Endometrial microvascular endothelial cells (primary cell): ENCODE results near the gene ISLR. TPM values are rescaled to one million over a fixed set of nuclear protein-coding genes. Genes with fewer than 3 reads are reported as not detected.
"Not testable (repeated sequence)": the region's sequence is repeated elsewhere in the genome, so short reads cannot be mapped to it uniquely, and the experiment has no call there.

Source experiments
- in situ Hi-C: cut with HindIII; loops from 2 replicates; pipeline ENCODE4 v1.10.0; 2017; ENCODE audit warnings: low sequenced_read_pairs, low pct_unique_long_range_greater_than_20kb; ENCODE audit errors: inconsistent ontology term
- total RNA-seq: library from RNA; depleted of rRNA; stranded (reverse); fragments of >200 nt; gene quantifications from one replicate; pipeline ENCODE4 v1.2.3, GENCODE V29; 2015; ENCODE audit errors: inconsistent ontology term

Gene ISLR
- total RNA-seq, 1 donor from 2014 or later, result 1.2 TPM

DNA sequence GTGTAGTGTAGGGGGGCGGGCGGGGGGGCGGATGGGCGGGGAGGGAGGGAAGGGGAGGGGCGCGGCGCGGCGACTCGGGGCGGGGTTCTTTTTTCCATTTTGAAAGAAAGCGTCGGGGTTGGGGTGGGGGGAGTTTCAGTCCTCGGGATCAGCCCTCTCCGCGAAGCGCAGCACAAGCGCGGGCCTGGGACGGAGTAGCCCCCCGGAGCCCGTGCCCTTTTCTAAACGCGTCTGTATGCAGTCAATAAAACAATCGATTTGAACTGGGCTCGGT is 37.0 kb upstream of the ISLR start:
- in situ Hi-C loops, result no loop called here

DNA sequence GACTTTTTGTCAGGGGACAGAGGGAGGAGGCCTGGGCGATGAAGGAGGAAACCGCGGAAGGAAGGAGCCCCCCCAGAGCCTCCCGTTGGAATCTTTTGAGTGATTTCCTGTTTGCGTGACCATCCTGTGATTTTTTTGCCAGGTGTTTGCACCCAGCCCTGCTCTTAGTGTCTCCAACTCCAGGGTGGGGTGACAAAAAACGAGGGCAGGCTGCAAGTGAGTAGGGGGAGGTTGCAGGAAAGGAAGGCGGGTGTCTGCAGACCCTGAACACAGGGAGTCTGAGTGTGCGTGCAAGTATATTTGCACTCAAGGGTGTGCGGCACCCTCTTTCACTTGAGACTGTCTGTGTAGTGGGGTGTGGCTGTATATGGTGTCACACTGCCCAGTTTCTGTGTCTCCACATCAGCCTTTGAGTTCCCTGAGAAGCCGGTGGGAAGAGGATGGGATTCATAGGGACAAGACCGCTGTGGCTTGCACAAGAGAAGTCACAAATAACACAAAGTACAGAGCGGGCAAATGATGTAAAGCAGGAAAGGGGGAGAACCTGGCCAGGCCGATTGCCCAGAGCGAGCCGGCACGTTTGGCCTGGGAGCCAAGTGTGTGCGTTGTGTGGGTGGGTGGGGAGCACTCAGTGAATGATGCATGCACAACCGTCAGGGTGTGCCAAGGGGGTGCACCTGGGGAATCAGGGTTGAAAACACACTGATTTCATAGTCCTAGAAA is 36.5 kb upstream of the ISLR start:
- in situ Hi-C loops, result no loop called here

DNA sequence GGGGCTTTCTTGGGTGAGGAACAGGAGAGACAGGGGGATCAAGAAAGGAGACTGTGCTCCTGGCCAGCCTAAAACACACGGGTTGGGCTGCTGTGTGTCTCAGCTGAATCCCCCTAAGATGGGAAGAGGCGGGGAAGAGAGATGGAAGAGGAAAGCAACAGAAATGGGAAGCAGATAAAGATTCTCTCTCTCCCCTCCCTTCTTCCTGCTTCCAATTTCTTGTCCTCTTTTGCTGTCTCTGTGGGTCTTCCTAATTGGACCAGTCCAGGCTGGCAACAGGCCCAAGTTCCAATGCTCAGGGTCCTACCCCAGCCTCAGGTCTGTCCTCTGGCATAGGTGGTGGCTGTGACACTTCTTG is 36.0 kb upstream of the ISLR start:
- in situ Hi-C loops, result no loop called here

DNA sequence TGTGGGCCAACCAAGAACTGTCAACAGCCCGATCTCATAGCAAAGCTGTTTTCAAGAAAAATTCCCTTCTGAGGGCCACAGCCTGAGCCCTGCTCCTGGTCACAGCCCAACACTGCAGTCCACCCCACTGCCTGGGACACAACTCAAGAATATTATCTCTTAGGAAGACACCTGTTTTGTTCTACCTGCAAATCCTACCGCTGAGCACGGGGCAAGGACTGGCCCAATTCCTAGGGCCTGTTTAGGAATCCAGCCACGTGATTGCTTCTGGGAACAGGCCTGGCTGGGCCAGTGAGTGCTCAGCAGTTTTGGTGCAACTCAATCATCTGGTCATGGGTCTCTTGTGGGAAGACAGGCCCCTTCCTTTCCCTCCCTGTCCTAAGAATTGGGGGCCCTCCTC is 34.9 kb upstream of the ISLR start:
- in situ Hi-C loops, result no loop called here

DNA sequence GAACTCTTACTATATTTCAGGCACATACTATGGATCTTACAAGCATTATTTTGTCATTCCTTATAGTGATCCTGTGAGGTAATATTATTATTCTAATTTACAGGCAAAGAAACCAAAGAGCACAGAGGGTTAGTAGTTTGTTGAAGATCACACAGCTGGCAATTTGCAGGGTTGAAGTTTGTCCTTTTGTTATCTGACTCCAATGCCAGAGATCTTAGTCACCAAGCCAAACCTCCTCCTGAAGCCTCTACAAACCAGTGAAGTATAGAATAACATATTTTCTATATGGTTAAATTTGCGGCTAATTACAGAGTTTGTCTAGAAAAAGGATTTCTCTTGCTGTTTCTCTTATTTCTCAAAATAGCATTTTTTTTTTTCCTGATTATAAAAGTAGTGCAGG is 31.9 kb upstream of the ISLR start:
- in situ Hi-C loops, result no loop called here

DNA sequence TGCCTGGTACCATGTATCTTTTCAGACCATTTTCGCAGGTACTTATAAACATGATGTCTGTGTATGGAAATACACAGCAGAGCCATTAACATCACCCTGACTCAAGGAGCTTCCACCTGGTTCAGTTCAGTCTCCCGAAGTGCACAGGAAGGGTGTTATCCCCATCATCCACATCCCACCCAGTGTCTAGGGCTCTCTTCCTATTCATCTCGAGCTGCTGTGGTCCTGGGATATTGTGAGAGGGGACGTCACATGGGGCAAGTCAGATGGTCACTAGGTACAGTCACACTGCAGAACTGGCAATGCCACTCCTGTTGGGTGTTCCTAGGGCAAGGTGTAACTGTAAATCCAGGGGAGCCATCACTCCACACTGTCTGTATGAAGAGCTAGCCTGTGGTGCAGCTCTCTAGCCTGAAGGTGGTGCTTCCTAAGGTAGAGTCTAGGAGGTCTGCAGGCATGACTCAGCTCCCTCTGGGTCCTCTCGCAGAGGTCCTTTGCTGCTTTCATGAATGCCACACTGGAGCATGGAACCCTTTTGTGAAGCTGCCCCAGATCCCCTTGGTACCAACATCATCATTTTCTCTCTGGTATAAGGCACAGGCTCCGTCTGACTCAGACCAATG is 29.2 kb upstream of the ISLR start:
- in situ Hi-C loops, result no loop called here

DNA sequence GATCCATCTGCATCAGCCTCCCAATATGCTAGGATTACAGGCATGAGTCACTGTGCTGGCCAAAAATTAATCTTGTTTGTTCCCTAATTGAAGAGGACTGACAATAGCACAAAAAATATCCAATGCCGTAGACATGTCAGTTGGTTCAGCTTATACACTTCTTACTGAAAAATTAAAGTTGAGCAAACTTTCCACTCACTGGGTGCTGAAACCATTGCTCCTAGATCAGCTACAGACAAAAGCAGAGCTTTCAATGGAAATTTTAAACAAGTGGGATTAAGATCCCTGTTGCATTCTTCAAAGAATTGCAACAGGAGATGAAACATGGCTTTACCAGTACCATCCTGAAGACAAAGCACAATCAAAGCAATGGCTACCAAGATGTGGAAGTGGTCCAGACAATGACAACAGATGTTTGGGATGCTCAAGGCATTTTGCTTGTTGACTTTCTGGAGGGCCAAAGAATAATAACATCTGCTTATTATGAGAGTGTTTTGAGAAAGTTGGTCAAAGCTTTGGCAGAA is 27.2 kb upstream of the ISLR start:
- in situ Hi-C loops, result no loop called here

DNA sequence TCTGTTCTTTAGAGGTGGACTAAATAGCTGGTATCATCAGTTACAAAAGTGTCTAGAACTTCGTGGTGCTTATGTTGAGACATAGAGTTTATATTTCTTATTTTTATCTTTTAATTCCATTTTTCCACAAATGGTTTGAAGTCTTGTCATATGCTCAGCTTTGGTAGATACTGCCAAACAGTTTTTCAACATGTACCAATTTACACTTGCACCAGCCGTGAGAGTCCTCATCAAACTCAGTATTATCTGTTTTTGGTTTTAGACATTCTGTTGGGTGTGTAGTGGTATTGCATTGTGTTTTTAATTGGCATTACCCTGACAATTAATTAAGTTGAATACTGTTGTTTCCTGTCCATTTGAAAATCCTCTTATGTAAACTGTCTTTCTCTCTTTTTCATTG is 26.5 kb upstream of the ISLR start:
- in situ Hi-C loops, result no loop called here

DNA sequence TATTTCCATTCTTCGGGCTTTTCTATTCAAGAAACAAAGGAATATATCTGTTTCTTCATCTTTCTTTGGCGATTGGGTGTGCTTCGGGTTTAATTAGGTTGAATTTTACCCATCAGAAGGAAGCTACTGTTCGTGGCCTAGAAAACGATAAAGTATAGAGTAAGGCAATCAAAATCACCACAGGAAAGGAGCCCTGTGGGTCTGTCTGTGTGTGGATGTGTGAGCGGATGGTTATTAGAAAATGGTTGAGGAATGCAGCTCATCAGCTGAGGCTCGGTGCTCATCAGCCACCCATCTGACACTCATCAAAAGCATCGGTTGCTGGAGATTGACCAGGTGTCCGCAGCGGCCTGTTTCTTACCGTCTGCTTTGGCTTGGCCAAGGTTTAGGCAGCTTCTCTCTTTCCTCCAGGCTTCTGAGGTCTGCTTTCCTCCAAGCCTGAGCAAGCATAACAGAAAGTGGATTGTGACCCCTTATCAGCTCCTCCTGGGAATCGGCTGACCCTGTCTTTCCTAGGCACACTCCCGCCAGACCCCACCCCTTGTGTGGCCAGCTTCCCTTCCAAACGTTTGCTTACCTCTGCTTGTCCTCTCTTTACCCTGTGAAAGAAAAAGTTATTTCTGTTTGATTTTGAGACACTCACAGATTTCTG is 17.6 kb upstream of the ISLR start:
- in situ Hi-C loops, result no loop called here

DNA sequence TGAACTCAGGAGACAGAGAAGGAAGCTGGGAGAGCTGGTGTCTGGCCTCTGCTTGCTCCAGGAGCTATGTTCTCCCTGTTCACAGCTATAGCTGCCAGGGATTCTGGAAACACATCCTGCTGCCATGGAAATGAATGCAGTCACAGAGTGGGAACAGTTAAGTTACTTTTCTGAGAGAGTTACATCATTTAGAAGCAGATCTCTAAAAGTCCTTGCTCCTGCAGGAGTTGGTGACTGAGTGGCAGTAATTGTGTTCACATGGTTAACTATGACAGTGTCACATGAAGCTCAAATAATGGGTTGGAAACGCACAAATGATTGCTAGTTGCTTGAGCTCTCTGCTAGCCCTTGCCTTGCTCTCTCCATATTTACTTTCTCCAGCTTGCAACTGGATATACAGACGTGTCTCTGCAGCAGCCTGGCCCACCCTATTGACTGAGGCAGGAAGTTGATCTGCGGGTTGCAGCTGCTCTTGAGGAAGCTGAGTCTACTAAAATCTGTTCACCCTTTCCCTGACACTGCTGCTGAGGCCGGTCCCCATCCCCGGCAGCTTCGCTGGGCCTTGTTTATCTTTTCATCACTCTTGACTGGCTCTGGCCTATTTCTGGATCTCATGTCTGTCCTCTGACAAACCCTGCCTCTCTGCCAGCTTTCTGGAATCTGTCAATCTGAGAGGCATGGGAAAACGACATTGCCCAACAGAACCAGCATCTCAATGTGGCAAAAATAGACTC is 16.7 kb upstream of the ISLR start:
- in situ Hi-C loops, result no loop called here

DNA sequence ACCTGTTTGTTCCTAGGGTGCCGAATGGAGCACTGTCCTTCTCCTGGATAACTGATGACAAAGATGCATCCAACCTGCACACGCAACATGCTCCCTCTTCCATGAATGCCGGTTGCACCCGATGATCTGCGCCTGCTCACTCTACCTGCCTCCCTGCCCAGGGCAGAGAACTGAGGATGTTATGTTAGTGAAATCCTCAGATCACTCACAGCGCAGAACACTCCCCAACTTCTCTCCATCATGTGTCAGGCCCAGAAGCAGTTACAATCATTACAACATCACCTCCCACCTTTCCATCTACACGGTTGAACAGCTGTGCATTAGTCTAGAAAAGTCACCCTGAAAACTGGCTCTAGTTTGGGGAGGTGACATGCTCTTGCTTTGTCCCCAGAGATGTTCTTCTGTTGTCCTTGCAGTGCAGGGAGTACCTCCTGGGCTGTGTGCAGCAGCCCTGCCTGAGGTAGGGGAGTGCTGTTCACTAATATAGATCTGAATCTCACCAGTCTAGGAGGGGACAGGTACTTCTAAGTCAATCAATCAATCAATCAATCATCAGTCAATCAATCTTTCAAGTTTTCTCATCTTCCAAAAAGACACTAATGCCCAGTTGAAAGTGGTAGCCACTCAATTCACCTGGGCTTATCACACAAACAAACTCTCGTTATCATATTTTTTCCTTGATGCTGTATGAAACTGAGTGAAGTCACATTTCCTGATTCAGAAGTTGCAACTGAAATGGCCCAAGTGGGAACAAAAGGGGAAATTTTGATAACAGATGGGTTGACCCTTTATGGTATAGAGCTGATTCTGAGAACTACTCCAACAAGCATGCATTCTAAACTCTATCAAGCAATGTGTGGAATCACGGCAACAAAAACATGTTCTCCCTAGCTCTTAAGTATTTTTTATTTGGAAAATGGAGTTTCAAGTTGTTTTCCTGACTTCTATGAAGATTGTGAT is 15.4 kb upstream of the ISLR start:
- in situ Hi-C loops, result no loop called here

DNA sequence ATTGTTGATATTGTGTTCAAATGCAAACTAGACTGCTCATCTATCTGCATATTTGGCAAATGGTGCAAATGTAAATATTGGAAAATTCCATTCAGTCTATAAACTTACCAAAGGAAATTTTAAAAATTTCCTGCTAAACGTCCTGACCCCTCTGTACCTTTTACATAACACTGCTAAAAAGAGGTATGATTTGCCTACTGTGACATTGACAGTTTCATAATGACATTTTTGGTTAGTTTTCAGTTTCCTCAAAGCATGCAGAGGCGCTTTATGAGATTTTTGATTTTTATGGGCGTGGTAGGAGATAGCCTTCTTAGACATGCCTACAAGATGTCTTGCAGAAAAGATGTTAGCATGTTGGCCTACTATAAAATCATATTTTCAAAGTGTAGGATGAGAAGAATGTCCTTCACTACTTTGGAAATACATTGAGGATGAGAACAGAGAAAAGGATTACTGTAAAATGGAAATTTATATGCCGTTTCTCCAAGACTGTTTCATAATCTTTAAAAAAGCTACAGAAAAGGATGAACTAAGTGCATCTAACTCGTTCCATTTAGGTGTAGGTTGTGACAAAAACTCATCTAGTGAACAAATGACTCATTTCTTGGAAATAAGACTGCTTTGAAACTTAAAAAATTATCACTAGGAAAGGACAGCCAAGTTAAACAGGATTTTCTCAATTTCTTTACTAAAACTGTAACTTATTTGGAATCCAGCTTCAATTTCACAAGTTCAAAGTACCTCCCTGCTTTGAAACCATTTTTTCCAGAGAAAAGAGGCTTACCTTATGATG is 14.5 kb upstream of the ISLR start:
- in situ Hi-C loops, result no loop called here

DNA sequence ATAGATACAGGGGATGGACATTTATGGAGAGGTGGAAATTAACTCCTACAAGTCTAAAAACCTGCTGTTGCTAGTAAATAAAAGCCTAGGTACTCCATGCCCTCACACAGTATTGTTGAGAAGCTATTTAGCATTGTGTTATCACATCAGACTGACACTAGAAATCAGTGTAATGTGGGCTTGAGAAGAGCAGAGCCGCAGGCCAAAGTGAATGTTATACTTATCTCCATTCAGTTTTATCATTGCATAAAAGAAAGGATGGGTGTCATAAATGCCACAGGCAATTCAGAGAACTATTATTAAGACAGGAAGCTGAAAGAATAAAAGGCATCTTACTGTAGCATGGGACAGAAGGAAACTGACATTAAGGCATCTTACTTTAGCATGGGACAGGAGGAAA is 13.7 kb upstream of the ISLR start:
- in situ Hi-C loops, result no loop called here

DNA sequence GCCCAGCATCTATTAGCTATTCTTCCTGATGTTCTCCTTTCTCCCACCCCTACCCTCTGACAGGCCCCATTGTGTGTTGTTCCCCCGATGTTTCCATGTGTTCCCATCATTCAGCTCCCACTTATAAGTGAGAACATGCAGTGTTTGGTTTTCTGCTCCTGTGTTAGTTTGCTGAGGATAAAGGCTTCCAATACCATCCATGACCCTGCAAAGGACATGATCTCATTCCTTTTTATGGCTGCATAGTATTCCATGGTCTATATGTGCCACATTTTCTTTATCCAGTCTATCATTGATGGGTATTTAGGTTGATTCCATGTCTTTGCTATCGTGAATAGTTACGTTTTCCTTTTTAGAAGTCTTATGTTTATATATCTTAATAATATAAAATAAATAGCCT is 13.1 kb upstream of the ISLR start:
- in situ Hi-C loops, result not testable (repeated sequence)

DNA sequence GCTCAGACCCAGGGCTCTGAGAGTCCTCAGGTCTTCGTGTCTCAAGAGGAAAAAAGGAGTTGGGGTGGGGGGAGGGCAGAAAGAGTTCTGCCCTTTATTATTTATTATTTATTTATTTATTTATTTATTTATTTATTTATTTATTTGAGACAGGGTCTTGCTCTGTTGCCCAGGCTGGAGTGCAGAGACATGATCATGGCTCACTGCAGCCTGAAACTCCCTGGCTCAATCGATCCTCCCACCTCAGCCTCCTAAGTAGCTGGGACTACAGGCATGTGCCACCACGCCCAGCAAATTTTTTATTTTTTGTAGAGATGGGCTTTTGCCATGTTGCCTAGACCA is 11.3 kb upstream of the ISLR start:
- in situ Hi-C loops, result not testable (repeated sequence)

DNA sequence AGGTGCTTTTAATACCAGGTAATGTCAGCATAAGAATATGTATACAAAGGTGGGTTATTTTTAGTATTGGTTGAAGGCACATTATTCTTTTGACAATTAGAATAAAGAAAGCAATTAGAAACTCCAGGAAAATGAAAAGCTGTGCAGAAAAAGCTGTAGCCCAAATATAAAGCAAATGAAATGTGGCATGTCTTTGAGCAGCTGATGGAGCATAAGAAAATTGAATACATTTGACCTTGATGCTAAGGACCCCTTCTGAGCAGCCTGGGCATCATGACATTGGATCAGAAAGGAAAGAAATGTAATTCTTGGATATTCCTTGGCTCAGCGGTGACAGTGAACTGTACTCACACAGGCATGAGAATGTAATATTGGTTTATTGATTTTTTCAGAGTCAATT is 8.0 kb upstream of the ISLR start:
- in situ Hi-C loops, result no loop called here

DNA sequence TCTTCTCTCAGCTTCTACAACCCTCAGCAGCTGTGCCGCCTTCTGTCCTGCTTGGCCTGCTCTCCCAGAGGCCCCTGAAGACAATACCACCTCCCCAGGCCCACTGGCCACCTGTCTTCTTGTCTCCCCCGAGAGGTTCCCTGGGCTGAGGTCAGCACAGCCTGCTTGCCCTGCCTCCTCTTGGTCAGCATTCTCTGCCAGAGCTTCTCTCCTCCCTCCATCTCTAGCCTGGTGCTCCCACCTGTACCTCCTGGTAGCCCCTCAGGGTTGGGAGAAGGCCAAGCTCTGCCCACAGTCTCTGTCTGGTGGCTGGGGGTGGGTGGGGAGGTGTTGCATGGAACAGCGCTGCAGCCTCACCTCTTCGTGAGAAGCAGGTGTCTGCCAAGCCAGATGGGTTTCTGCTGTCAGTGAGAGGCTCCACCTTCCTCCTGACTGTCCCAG is 5.6 kb upstream of the ISLR start:
- in situ Hi-C loops, result no loop called here

DNA sequence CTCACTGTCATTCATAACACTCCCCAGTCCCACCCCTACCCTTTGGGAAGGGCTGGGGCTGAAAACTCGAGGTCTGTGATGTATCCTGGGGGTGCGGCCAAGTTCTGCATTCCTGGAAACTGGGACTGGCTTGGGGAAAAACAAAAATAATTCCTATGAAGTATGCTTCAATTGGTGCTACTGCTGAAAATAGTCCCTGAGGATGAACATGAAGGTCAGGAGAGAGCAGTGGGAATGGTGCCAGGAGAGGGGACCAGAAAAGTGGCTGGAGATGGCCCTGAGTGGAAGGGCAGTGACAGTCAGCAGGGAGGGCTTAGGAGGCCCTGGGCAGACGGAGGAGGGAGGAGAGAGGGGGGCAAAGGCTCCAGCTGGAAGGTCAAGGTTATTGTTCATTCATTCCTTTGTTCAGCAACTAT is 4.8 kb upstream of the ISLR start:
- in situ Hi-C loops, result no loop called here
